ENCODE measurements around the gene CORO2A. TPM values are rescaled to one million over a fixed set of nuclear protein-coding genes. Genes with fewer than 3 reads are reported as not detected.
A peak's percentile ranks its signal among the peaks of the same experiment; 100 is the strongest.

The CORO2A gene, protein sequence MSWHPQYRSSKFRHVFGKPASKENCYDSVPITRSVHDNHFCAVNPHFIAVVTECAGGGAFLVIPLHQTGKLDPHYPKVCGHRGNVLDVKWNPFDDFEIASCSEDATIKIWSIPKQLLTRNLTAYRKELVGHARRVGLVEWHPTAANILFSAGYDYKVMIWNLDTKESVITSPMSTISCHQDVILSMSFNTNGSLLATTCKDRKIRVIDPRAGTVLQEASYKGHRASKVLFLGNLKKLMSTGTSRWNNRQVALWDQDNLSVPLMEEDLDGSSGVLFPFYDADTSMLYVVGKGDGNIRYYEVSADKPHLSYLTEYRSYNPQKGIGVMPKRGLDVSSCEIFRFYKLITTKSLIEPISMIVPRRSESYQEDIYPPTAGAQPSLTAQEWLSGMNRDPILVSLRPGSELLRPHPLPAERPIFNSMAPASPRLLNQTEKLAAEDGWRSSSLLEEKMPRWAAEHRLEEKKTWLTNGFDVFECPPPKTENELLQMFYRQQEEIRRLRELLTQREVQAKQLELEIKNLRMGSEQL
- total RNA-seq (10 to 100 TPM in 1 of 2 experiments, 1 to 10 TPM in 1; 10.0 to 10.8 TPM), polyA plus RNA-seq (10 to 100 TPM in 1 of 3 donors, 1 to 10 TPM in 2; 5.2 to 11.7 (median 9.5) TPM), total RNA-seq (6.3 to 53.4 (median 34.9) reads per million in 6 experiments)

GRCh38 chr9:98192503-98193335, at the start of gene CORO2A:
CORO2A (minus strand) TSS chr9:98192637; CDS start chr9:98157660, 34,977 bp downstream.
- Mint-ChIP-seq H3K4me1 (peaks cover 22 to 46% (median 38%) of the 10 kb centered on the region in 4 donors), H3K9me3 (peaks cover 0 to 1% (median 0%) of the 10 kb centered on the region in 9 donors), H3K27ac (peak within 1 kb of the TSS; percentile 65 to 92 (median 86)), H3K36me3 (peaks cover 0 to 4% (median 0%) of the 10 kb centered on the region in 3 donors), H3K27me3 (no peaks in the 10 kb centered on the region), H3K4me3 (peak within 1 kb of the TSS; percentile 81 to 93 (median 88))
- DNase-seq = peak; percentile 48 to 76 (median 57)
- peak; percentile 66 to 76 for ATAC-seq
- POLR2A ChIA-PET = interaction anchor here (0.6 to 4.6 kb wide), 20 partner anchors 8 to 1925 kb away, joined by 3 to 27 read pairs (median 4); partner anchors contain the start of genes NANS, NCBP1, TBC1D2 and TRIM14

DNA sequence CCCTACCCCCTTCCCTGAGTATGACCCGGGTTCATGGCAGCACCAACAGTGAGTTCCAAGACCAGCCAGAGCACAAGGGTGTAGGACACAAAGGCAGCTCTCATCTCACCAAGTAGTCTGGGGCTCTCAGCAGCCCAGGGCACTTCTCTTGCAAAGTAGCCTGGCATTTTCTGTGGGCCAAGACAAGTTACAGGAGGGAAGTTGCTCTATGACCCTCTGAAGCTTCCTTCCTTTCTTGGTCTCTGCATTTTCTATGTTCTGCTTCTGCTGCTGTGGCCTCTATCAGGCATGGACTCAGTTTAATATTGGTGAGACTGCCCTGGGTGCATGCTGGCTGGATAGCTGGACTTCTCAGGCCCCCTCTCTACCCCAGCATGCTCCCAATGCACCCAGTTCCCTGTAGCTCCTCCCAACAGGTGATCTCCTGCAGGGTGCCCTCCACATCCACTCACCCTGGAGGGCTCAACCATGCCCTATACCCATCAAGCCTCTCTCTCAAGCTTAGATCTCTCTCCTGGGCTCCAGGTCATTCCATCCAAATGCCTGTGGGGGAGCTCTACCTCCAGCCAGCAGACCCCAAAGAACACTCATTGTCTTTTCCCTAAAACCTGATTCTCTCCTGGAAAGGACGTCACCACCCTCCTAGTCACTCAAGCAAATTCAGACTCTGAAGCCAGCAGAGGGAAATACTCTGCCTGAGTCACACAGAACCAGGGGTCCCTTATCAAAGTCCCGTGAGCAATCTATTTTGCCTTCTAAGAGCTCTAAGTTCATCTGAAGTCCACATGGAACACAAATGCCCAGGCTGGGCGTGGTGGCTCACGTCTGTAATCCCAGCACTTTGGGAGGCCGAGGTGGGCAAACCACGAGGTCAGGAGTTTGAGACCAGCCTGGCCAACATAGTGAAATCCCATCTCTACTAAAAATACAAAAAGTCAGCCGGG, 49.2 kb upstream of the CORO2A start:
- H3K4me3 Mint-ChIP-seq = no peak overlapping the region
- no peak for DNase-seq
- POLR2A ChIA-PET = interaction anchor here (1.2 kb wide), 1 partner anchor 14 kb away, joined by 4 read pairs; the partner anchor contains the start of gene TBC1D2
- H3K4me1 Mint-ChIP-seq = peaks cover 0 to 7% (median 4%) of the 10 kb centered on the region in 4 donors
- ATAC-seq = no peak
- H3K27ac Mint-ChIP-seq = peak overlapping the region in 2 of 10 donors; percentile 19 to 77
- no peaks in the 10 kb centered on the region for H3K27me3 Mint-ChIP-seq
- H3K36me3 Mint-ChIP-seq = peaks cover 0 to 24% (median 10%) of the 10 kb centered on the region in 3 donors
- H3K9me3 Mint-ChIP-seq = no peaks in the 10 kb centered on the region

DNA sequence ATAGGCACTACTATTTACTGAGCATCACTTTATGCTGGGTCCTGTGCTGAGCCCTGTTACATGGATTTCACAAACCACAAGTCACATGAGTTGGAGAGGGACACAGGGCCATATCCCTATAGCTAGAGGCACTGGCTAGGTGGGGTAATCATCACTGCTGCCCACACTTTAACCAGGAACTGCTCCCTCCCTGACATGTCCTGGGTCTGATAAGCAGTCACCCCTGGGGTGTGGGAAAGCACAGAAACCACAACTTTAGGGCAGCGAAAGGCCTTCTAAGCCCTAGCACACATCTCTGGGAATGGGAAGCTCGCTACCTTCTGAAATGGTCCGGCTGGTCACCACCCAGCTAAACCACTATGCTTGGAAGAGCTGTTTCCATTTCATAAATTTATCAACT, 48.0 kb upstream of the CORO2A start:
- DNase-seq (no peak), ATAC-seq (no peak)
- peaks cover 0 to 21% (median 10%) of the 10 kb centered on the region in 3 donors for H3K36me3 Mint-ChIP-seq
- H3K27ac Mint-ChIP-seq = no peak overlapping the region
- H3K27me3 Mint-ChIP-seq = no peaks in the 10 kb centered on the region
- no peak overlapping the region for H3K4me3 Mint-ChIP-seq
- POLR2A ChIA-PET = interaction anchor here (1.2 kb wide), 1 partner anchor 15 kb away, joined by 4 read pairs; the partner anchor contains the start of gene TBC1D2
- H3K9me3 Mint-ChIP-seq = no peaks in the 10 kb centered on the region
- H3K4me1 Mint-ChIP-seq = peaks cover 0 to 7% (median 3%) of the 10 kb centered on the region in 4 donors

- no peak for DNase-seq
- Mint-ChIP-seq H3K4me1 (peaks cover 0 to 7% (median 3%) of the 10 kb centered on the region in 4 donors), H3K27ac (no peak overlapping the region), H3K4me3 (no peak overlapping the region), H3K36me3 (peaks cover 0 to 36% (median 14%) of the 10 kb centered on the region in 3 donors), H3K27me3 (no peaks in the 10 kb centered on the region), H3K9me3 (no peaks in the 10 kb centered on the region)
- POLR2A ChIA-PET = no interaction called here
- no peak for ATAC-seq
Observed at GRCh38 chr9:98236901-98237487, 44.6 kb upstream of the CORO2A start.

DNA sequence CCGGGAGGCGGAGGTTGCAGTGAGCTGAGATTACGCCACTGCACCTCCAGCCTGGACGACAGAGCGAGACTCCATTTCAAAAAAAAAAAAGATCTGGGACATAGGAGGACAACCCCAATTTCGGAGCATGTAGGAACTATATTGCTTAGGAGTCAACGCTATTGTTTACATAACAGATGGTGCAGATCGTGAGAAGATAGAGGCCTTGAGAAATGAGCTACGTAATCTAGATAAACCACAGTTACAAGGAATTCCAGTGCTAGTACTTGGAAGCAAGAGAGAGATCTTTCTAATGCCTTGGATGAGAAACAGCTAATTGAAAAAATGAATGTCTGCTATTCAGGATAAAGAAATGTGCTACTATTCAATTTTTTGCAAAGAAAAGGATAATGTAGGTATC, 42.7 kb upstream of the CORO2A start:
- H3K9me3 Mint-ChIP-seq = no peaks in the 10 kb centered on the region
- no peak for ATAC-seq
- no peak overlapping the region for H3K4me3 Mint-ChIP-seq
- no peak overlapping the region for H3K27ac Mint-ChIP-seq
- POLR2A ChIA-PET = interaction anchor here (0.5 kb wide), 1 partner anchor 825 kb away, joined by 3 read pairs; no protein-coding TSS in a partner anchor
- H3K36me3 Mint-ChIP-seq = peaks cover 0 to 35% (median 10%) of the 10 kb centered on the region in 3 donors
- H3K4me1 Mint-ChIP-seq = no peaks in the 10 kb centered on the region
- no peak for DNase-seq
- no peaks in the 10 kb centered on the region for H3K27me3 Mint-ChIP-seq

- Mint-ChIP-seq H3K4me1 (no peaks in the 10 kb centered on the region), H3K9me3 (no peaks in the 10 kb centered on the region), H3K27ac (peak overlapping the region in 1 of 10 donors; percentile 46), H3K36me3 (peaks cover 0 to 32% (median 11%) of the 10 kb centered on the region in 3 donors), H3K4me3 (no peak overlapping the region), H3K27me3 (no peaks in the 10 kb centered on the region)
- POLR2A ChIA-PET = no interaction called here
- no peak for ATAC-seq
- no peak for DNase-seq
Observed at GRCh38 chr9:98234245-98234825, 41.9 kb upstream of the CORO2A start.

GRCh38 chr9:98232926-98233325, 40.5 kb upstream of the CORO2A start:
- ATAC-seq = no peak
- Mint-ChIP-seq H3K9me3 (no peaks in the 10 kb centered on the region), H3K4me3 (no peak overlapping the region), H3K4me1 (no peaks in the 10 kb centered on the region), H3K27me3 (no peaks in the 10 kb centered on the region), H3K36me3 (peaks cover 0 to 45% (median 11%) of the 10 kb centered on the region in 3 donors), H3K27ac (no peak overlapping the region)
- DNase-seq = no peak
- POLR2A ChIA-PET = no interaction called here

- POLR2A ChIA-PET = no interaction called here
- DNase-seq (no peak), ATAC-seq (no peak)
- H3K4me3 Mint-ChIP-seq = no peak overlapping the region
- H3K9me3 Mint-ChIP-seq = no peaks in the 10 kb centered on the region
- H3K4me1 Mint-ChIP-seq = no peaks in the 10 kb centered on the region
- no peak overlapping the region for H3K27ac Mint-ChIP-seq
- H3K36me3 Mint-ChIP-seq = peaks cover 0 to 54% (median 11%) of the 10 kb centered on the region in 3 donors
- no peaks in the 10 kb centered on the region for H3K27me3 Mint-ChIP-seq
Observed at GRCh38 chr9:98231770-98232478, 39.5 kb upstream of the CORO2A start.

GRCh38 chr9:98230789-98231188, 38.4 kb upstream of the CORO2A start:
- ATAC-seq (no peak), DNase-seq (no peak)
- peaks cover 0 to 59% (median 16%) of the 10 kb centered on the region in 3 donors for H3K36me3 Mint-ChIP-seq
- POLR2A ChIA-PET = no interaction called here
- no peak overlapping the region for H3K4me3 Mint-ChIP-seq
- peak overlapping the region in 1 of 10 donors; percentile 45 for H3K27ac Mint-ChIP-seq
- H3K4me1 Mint-ChIP-seq = no peaks in the 10 kb centered on the region
- no peaks in the 10 kb centered on the region for H3K9me3 Mint-ChIP-seq
- H3K27me3 Mint-ChIP-seq = no peaks in the 10 kb centered on the region

DNA sequence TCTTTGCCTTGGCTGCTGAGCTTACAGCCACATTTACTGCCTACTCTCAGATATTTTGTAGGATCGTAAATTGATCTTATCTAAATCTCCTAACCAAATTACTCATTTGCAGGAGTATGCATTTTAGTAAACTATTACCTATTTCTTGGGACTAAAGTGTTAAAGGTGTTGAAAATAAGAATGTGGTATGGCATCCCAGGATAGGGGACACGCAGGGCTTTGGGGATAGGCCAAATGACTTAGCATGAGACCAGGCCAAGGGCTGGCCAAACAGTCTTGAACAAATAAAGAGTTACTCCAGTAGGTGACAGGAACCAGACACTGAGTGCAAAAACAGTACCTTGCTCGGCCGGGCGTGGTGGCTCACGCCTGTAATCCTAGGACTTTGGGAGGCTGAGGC, 37.9 kb upstream of the CORO2A start:
- POLR2A ChIA-PET = no interaction called here
- Mint-ChIP-seq H3K36me3 (peaks cover 0 to 55% (median 16%) of the 10 kb centered on the region in 3 donors), H3K9me3 (no peaks in the 10 kb centered on the region), H3K4me3 (no peak overlapping the region), H3K27me3 (no peaks in the 10 kb centered on the region), H3K27ac (no peak overlapping the region), H3K4me1 (no peaks in the 10 kb centered on the region)
- ATAC-seq (no peak), DNase-seq (no peak)

All from naive thymus-derived CD8-positive, alpha-beta T cell (primary cell).